HepG2 (cell line): ENCODE measurements around the gene SETD1A. TPM values are rescaled to one million over a fixed set of nuclear protein-coding genes. Genes with fewer than 3 reads are reported as not detected.
A peak's percentile ranks its signal among the peaks of the same experiment; 100 is the strongest.

Experiments used
- AKAP8 ChIP-seq: sonication (generic); formaldehyde crosslinking; IDR thresholded peaks from 2 replicates; pipeline ENCODE4 v1.5.1; 2020; ENCODE audit warnings: mild to moderate bottlenecking, missing genetic modification reagents
- IKZF1 ChIP-seq: fragments of 450-650 bp; IDR thresholded peaks from 2 replicates; pipeline ENCODE4 v1.7.1; 2016
- JUND ChIP-seq: sonication (generic); formaldehyde crosslinking; IDR thresholded peaks from 2 replicates; pipeline ENCODE4 v1.8.0; 2022; ENCODE audit warnings: mild to moderate bottlenecking, missing genetic modification reagents
- PHF20 ChIP-seq: sonication (generic); formaldehyde crosslinking; IDR thresholded peaks from 2 replicates; pipeline ENCODE4 v1.5.0; 2020; ENCODE audit warnings: mild to moderate bottlenecking, missing genetic modification reagents
- PRMT3 ChIP-seq: sonication (generic); formaldehyde crosslinking; IDR thresholded peaks from 2 replicates; pipeline ENCODE4 v1.8.1; 2022; ENCODE audit warnings: low read depth, mild to moderate bottlenecking, moderate library complexity, missing genetic modification reagents, borderline replicate concordance
- ZBTB7A ChIP-seq: sonication (generic); formaldehyde crosslinking; IDR thresholded peaks from 2 replicates; pipeline ENCODE4 v1.8.0; 2022; ENCODE audit warnings: mild to moderate bottlenecking, missing genetic modification reagents
- ZNF382 ChIP-seq: sonication (generic); formaldehyde crosslinking; IDR thresholded peaks from 2 replicates; pipeline ENCODE4 v1.5.0; 2020; ENCODE audit warnings: missing genetic modification reagents, mild to moderate bottlenecking, borderline replicate concordance
- ZNF430 ChIP-seq: sonication (generic); formaldehyde crosslinking; IDR thresholded peaks from 2 replicates; pipeline ENCODE4 v1.9.0; 2021; ENCODE audit warnings: mild to moderate bottlenecking, missing genetic modification reagents
- ZNF432 ChIP-seq: sonication (generic); formaldehyde crosslinking; IDR thresholded peaks from 2 replicates; pipeline ENCODE4 v1.5.0; 2020; ENCODE audit warnings: missing genetic modification reagents, mild to moderate bottlenecking, borderline replicate concordance
- ZNF484 ChIP-seq: sonication (generic); formaldehyde crosslinking; IDR thresholded peaks from 2 replicates; pipeline ENCODE4 v1.5.1; 2020; ENCODE audit warnings: mild to moderate bottlenecking, low read depth, missing genetic modification reagents, borderline replicate concordance
- ZNF615 ChIP-seq: sonication (generic); formaldehyde crosslinking; IDR thresholded peaks from 2 replicates; pipeline ENCODE4 v1.5.0; 2020; ENCODE audit warnings: mild to moderate bottlenecking, missing genetic modification reagents, borderline replicate concordance
- ZNF644 ChIP-seq: IDR thresholded peaks from 2 replicates; pipeline ENCODE4 v1.6.1; 2016; ENCODE audit warnings: low read depth
- ZNF670 ChIP-seq: sonication (generic); formaldehyde crosslinking; IDR thresholded peaks from 2 replicates; pipeline ENCODE4 v1.8.0; 2022; ENCODE audit warnings: mild to moderate bottlenecking, missing genetic modification reagents, borderline replicate concordance
- ZNF777 ChIP-seq: sonication (generic); formaldehyde crosslinking; IDR thresholded peaks from 2 replicates; pipeline ENCODE4 v1.4.0; 2020; ENCODE audit warnings: missing genetic modification reagents
- polyA plus RNA-seq, 8 experiments: library from polyadenylated mRNA; depleted of rRNA in 3 of 8; stranded (reverse) in 7 of 8; unstranded in 1 of 8; fragments of >200 nt; fragmentation: Illumina TruSeq in 4 of 8; extraction: Trizol in 4 of 8; gene quantifications; 2 replicates each; pipeline versions ENCODE4 v1.2.1 to v1.2.3, GENCODE V29; 2011 to 2016; ENCODE audit warnings: low read depth in 4 of 8, missing spikeins in 1 of 8, mixed read lengths in 1 of 8; ENCODE audit not compliant: insufficient read depth in 1 of 8
- total RNA-seq, 5 experiments: library from RNA; depleted of rRNA; stranded (reverse); fragments of >200 nt; fragmentation: Illumina TruSeq; extraction: Trizol; gene quantifications; 2 replicates each; pipeline ENCODE4 v1.2.3, GENCODE V29; 2016; ENCODE audit warnings: low read depth in 1 of 5
- TF ChIP-seq, protein P1 (sequence below): IDR thresholded peaks from 2 replicates; pipeline ENCODE4 v1.6.1; 2016; ENCODE audit warnings: mild to moderate bottlenecking
- TF ChIP-seq, protein P2 (sequence below): sonication (generic); formaldehyde crosslinking; IDR thresholded peaks from 2 replicates; pipeline ENCODE4 v1.4.0; 2020; ENCODE audit warnings: missing genetic modification reagents
- TF ChIP-seq, protein P3 (sequence below): sonication (generic); formaldehyde crosslinking; IDR thresholded peaks from 2 replicates; pipeline ENCODE4 v1.5.0; 2020; ENCODE audit warnings: mild to moderate bottlenecking, missing genetic modification reagents
- TF ChIP-seq, protein P4 (sequence below): sonication (generic); formaldehyde crosslinking; IDR thresholded peaks from 2 replicates; pipeline ENCODE4 v1.4.0; 2020; ENCODE audit warnings: mild to moderate bottlenecking, low read depth, missing genetic modification reagents
- TF ChIP-seq, protein P5 (sequence below): sonication (generic); formaldehyde crosslinking; IDR thresholded peaks from 2 replicates; pipeline ENCODE4 v1.5.1; 2020; ENCODE audit warnings: missing genetic modification reagents, mild to moderate bottlenecking, borderline replicate concordance
- TF ChIP-seq, protein P6 (sequence below): IDR thresholded peaks from 2 replicates; pipeline ENCODE4 v1.6.1; 2016; ENCODE audit warnings: low read depth
- TF ChIP-seq, protein P7 (sequence below): sonication (generic); formaldehyde crosslinking; IDR thresholded peaks from 2 replicates; pipeline ENCODE4 v1.4.0; 2020; ENCODE audit warnings: missing genetic modification reagents, low read depth, mild to moderate bottlenecking, borderline replicate concordance

Gene SETD1A
- total and polyA plus RNA-seq, 2 of the 13 experiments (the other 11 are each of a cell fraction or from before 2014, with no cell fraction given): 3.8 to 5.6 TPM

DNA sequence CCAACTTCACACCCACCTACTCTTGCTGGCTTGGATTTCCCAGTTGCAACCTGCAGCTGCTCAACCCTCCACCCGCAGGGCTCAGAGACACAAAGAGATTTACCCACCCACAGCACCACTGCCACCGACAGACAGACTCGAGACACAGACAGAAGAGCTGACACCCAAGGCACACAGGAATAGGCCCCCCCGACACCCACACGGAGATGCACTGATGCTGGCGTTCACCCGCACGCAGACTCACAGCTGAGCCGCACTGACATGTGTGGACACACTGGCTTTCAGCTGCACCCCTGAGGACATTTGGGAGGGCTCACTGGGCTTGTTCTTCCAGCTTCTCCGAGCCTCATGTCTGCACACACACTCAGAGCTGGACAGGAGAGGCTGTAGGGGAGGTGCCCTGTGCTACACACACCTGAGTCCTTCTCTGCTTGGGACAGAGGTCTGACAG is 44.7 kb downstream of the SETD1A start (continued):
- TF ChIP-seq, protein P1, sequence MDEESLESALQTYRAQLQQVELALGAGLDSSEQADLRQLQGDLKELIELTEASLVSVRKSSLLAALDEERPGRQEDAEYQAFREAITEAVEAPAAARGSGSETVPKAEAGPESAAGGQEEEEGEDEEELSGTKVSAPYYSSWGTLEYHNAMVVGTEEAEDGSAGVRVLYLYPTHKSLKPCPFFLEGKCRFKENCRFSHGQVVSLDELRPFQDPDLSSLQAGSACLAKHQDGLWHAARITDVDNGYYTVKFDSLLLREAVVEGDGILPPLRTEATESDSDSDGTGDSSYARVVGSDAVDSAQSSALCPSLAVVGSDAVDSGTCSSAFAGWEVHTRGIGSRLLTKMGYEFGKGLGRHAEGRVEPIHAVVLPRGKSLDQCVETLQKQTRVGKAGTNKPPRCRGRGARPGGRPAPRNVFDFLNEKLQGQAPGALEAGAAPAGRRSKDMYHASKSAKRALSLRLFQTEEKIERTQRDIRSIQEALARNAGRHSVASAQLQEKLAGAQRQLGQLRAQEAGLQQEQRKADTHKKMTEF: 0 out of 2 replicates have a peak, but pooled peaks have one; percentile 11
- TF ChIP-seq ZNF382 (CRISPR knock-in tag) (no peak), ZNF615 (CRISPR knock-in tag) (no peak), PHF20 (CRISPR knock-in tag) (no peak), AKAP8 (CRISPR knock-in tag) (no peak), ZNF432 (CRISPR knock-in tag) (no peak), PRMT3 (no peak), IKZF1 (no peak), ZNF644 (CRISPR knock-in tag) (0 out of 2 replicates have a peak, but pooled peaks have one; percentile 4), ZNF430 (CRISPR knock-in tag) (peak; percentile 16; the same call in 1 of the 2 replicates), JUND (no peak; the same call in 1 of the 2 replicates), ZBTB7A (CRISPR knock-in tag) (0 out of 2 replicates have a peak, but pooled peaks have one; percentile 60), ZNF484 (CRISPR knock-in tag) (no peak), ZNF670 (CRISPR knock-in tag) (no peak), ZNF777 (CRISPR knock-in tag) (no peak)
- TF ChIP-seq, protein P2, sequence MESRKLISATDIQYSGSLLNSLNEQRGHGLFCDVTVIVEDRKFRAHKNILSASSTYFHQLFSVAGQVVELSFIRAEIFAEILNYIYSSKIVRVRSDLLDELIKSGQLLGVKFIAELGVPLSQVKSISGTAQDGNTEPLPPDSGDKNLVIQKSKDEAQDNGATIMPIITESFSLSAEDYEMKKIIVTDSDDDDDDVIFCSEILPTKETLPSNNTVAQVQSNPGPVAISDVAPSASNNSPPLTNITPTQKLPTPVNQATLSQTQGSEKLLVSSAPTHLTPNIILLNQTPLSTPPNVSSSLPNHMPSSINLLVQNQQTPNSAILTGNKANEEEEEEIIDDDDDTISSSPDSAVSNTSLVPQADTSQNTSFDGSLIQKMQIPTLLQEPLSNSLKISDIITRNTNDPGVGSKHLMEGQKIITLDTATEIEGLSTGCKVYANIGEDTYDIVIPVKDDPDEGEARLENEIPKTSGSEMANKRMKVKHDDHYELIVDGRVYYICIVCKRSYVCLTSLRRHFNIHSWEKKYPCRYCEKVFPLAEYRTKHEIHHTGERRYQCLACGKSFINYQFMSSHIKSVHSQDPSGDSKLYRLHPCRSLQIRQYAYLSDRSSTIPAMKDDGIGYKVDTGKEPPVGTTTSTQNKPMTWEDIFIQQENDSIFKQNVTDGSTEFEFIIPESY: no peak
- TF ChIP-seq, protein P3, sequence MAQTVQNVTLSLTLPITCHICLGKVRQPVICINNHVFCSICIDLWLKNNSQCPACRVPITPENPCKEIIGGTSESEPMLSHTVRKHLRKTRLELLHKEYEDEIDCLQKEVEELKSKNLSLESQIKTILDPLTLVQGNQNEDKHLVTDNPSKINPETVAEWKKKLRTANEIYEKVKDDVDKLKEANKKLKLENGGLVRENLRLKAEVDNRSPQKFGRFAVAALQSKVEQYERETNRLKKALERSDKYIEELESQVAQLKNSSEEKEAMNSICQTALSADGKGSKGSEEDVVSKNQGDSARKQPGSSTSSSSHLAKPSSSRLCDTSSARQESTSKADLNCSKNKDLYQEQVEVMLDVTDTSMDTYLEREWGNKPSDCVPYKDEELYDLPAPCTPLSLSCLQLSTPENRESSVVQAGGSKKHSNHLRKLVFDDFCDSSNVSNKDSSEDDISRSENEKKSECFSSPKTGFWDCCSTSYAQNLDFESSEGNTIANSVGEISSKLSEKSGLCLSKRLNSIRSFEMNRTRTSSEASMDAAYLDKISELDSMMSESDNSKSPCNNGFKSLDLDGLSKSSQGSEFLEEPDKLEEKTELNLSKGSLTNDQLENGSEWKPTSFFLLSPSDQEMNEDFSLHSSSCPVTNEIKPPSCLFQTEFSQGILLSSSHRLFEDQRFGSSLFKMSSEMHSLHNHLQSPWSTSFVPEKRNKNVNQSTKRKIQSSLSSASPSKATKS (CRISPR knock-in tag): no peak
- TF ChIP-seq, protein P4, sequence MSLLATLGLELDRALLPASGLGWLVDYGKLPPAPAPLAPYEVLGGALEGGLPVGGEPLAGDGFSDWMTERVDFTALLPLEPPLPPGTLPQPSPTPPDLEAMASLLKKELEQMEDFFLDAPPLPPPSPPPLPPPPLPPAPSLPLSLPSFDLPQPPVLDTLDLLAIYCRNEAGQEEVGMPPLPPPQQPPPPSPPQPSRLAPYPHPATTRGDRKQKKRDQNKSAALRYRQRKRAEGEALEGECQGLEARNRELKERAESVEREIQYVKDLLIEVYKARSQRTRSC: no peak
- TF ChIP-seq, protein P5, sequence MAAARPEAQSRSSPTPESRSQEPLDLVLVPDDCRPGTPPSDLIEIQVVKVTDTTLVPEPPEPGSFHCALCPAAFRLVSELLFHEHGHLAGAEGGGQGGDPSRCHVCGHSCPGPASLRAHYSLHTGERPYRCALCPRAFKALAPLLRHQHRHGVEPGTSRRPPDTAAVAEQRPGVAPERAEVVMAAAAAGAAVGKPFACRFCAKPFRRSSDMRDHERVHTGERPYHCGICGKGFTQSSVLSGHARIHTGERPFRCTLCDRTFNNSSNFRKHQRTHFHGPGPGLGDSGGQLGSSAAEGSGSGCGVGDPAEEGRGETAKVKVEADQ (CRISPR knock-in tag): no peak
- TF ChIP-seq, protein P6, sequence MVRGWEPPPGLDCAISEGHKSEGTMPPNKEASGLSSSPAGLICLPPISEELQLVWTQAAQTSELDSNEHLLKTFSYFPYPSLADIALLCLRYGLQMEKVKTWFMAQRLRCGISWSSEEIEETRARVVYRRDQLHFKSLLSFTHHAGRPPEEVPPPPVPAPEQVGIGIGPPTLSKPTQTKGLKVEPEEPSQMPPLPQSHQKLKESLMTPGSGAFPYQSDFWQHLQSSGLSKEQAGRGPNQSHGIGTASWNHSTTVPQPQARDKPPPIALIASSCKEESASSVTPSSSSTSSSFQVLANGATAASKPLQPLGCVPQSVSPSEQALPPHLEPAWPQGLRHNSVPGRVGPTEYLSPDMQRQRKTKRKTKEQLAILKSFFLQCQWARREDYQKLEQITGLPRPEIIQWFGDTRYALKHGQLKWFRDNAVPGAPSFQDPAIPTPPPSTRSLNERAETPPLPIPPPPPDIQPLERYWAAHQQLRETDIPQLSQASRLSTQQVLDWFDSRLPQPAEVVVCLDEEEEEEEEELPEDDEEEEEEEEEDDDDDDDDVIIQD: no peak
- TF ChIP-seq, protein P7, sequence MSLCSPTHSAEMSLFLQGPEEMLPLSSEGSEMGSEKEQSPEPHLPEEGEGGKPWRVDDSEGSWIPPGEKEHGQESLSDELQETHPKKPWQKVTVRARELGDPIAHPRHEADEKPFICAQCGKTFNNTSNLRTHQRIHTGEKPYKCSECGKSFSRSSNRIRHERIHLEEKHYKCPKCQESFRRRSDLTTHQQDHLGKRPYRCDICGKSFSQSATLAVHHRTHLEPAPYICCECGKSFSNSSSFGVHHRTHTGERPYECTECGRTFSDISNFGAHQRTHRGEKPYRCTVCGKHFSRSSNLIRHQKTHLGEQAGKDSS (CRISPR knock-in tag): no peak
